Cardiac fibroblast (primary cell): ENCODE measurements around the gene NIT2.

Experiments
- DNase-seq, 2 donors: peaks; one replicate each; pipeline versions ENCODE4 v3.0.0 to v3.0.0-alpha.2; 2010; ENCODE audit warnings: low read depth in 2 of 2
- H3K4me3 ChIP-seq, 2 donors: replicated peaks in 1 of 2; 1 replicate in 1 of 2; 2 replicates in 1 of 2; pipeline ENCODE4 v1.5.1; 2011; ENCODE audit warnings: low read depth in 2 of 2, low read length in 2 of 2, mild to moderate bottlenecking in 2 of 2, moderate library complexity in 1 of 2
- CTCF ChIP-seq: IDR thresholded peaks from one replicate; pipeline ENCODE4 v1.5.1; 2011; ENCODE audit warnings: low read depth, mild to moderate bottlenecking, low read length, inconsistent platforms

Gene NIT2

GRCh38 chr3:100389025-100389424 is 54.5 kb downstream of the NIT2 start:
- no peak for DNase-seq
- H3K4me3 ChIP-seq = no peak overlapping the region
- TF ChIP-seq CTCF = no peak

GRCh38 chr3:100395679-100396431 is 61.3 kb downstream of the NIT2 start:
- no peak for TF ChIP-seq CTCF
- H3K4me3 ChIP-seq = no peak overlapping the region
- no peak for DNase-seq

- H3K4me3 ChIP-seq = no peak overlapping the region
- DNase-seq = no peak
- no peak for TF ChIP-seq CTCF
Observed at GRCh38 chr3:100396967-100397366, 62.4 kb downstream of the NIT2 start.

GRCh38 chr3:100399341-100400071 is 64.9 kb downstream of the NIT2 start:
- no peak for TF ChIP-seq CTCF
- no peak for DNase-seq
- peak overlapping the region; percentile 83 to 88 for H3K4me3 ChIP-seq

- peak overlapping the region; percentile 83 to 88 for H3K4me3 ChIP-seq
- peak in 1 of 2 donors; percentile 11 for DNase-seq
- TF ChIP-seq CTCF = no peak
Observed at GRCh38 chr3:100400419-100400779, 65.8 kb downstream of the NIT2 start.

GRCh38 chr3:100400780-100401673 is 66.5 kb downstream of the NIT2 start, which contains the start of the genes LNP1 and TOMM70:
TSS of gene LNP1 (plus strand) at chr3:100401539. CDS start at chr3:100429730, 28,191 bp downstream.
TSS of gene TOMM70 (minus strand) at chr3:100401089. CDS start at chr3:100400949, 140 bp downstream.
- H3K4me3 ChIP-seq = peak within 1 kb of the TSS; percentile 83 to 88
- DNase-seq = peak; percentile 97
- TF ChIP-seq CTCF = no peak
